ENCODE data around the gene CYTH4. TPM values are rescaled to one million over a fixed set of nuclear protein-coding genes. Genes with fewer than 3 reads are reported as not detected.
"Not testable (repeated sequence)": the region's sequence is repeated elsewhere in the genome, so short reads cannot be mapped to it uniquely, and the experiment has no call there.

The CYTH4 gene
- total RNA-seq, 2 donors from 2014 or later = 50.8 to 78.0 TPM

DNA sequence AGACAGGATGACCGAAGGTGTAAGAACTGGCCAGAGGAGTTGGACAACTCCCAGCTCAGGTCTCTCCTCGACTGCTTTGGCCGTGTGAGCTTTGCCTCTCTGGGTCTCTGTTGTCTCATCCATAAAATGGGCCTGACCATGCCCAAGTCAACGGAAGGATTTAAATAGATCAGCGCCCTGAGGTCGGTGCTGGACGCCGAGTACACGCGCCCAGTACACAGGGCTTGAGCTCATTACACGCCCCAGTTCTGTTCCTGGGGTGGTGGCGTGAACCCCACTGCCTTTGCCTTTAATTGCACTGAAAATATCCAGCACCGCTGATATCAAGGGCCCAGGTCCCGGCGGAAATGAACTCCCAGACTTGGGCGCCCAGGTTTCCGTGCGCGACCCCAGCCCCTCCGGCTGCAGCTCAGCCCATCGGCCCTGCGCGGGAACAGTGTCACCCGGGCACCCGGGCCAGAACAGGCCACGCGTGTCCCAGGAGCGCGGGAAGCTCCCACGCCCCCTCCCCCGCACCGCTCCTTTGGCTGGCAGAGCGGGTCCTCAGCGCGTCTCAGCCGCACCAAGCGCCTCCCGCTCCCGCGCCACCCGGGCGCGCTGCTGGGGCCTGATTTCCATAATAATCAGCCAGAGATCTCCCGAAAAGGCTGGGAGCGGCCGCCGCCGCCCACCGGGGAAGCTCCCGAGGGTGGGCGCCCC, 42.2 kb downstream of the CYTH4 start:
- Histone ChIP-seq H3K27me3 (replicated peaks; ENCODE audit: insufficient read depth) (peaks cover 5% of the 10 kb centered on the region), H3K9me3 (no peaks in the 10 kb centered on the region), H3K36me3 (no peaks in the 10 kb centered on the region), H3K4me1 (ENCODE audit: control insufficient read depth in 1 of 2, low read depth in 2 of 2) (no peaks in the 10 kb centered on the region), H3K27ac (no peak overlapping the region), H3K4me3 (no peak overlapping the region)
- no peak for TF ChIP-seq CTCF (IDR thresholded peaks at IDR 0.05)
- DNase-seq (ENCODE audit: low spot score) (no peak), ATAC-seq (ENCODE audit: insufficient number of reproducible peaks, low FRiP score, low read depth) (no peak)

- ATAC-seq (ENCODE audit: insufficient number of reproducible peaks, low FRiP score, low read depth) (no peak), DNase-seq (ENCODE audit: low spot score) (no peak)
- Histone ChIP-seq H3K4me1 (ENCODE audit: control insufficient read depth in 1 of 2, low read depth in 2 of 2) (no peaks in the 10 kb centered on the region), H3K9me3 (no peaks in the 10 kb centered on the region), H3K4me3 (no peak overlapping the region), H3K27ac (no peak overlapping the region), H3K27me3 (replicated peaks; ENCODE audit: insufficient read depth) (peaks cover 5% of the 10 kb centered on the region), H3K36me3 (no peaks in the 10 kb centered on the region)
- no peak for TF ChIP-seq CTCF (IDR thresholded peaks at IDR 0.05)
Observed at GRCh38 chr22:37325039-37325395, 42.7 kb downstream of the CYTH4 start.

DNA sequence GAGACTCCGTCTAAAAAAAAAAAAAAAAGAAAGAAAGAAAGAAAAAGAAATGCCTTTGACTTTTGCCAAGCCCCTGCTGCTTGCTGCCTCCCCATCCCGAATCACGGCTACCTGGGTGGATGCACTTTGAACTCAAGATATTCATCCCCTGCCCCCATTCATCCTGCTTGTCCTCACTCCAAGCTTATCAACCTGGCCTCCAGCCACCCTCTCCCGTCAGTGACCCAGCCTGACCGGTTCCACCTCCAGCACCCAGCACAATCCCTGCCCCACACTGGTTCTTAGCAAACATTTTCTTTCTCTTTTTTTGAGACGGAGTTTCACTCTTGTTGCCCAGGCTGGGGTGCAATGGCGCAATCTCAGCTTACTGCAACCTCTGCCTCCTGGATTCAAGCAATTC, 44.4 kb downstream of the CYTH4 start:
- TF ChIP-seq CTCF (IDR thresholded peaks at IDR 0.05) = no peak
- Histone ChIP-seq H3K27ac (no peak overlapping the region), H3K4me1 (ENCODE audit: control insufficient read depth in 1 of 2, low read depth in 2 of 2) (no peaks in the 10 kb centered on the region), H3K27me3 (replicated peaks; ENCODE audit: insufficient read depth) (peaks cover 5% of the 10 kb centered on the region), H3K9me3 (no peaks in the 10 kb centered on the region), H3K4me3 (no peak overlapping the region), H3K36me3 (no peaks in the 10 kb centered on the region)
- DNase-seq (ENCODE audit: low spot score) (no peak), ATAC-seq (ENCODE audit: insufficient number of reproducible peaks, low FRiP score, low read depth) (no peak)

DNA sequence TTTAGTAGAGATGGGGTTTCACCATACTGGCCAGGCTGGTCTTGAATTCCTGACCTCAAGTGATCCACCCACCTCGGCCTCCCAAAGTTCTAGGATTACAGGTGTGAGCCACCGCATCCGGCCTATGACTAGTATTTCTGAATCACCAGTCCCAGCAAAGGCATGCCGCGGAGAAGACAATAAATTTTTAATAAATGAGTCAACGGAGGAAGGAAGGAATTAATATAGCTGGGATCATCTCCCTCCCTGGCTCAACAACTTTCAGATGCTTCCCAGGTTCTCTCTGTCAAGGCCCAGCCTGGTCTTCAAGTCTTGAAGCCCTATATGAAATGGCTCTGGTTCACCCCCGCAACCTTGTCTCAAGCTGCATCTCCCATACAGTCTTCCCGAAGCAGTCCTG, 45.7 kb downstream of the CYTH4 start:
- ATAC-seq (ENCODE audit: insufficient number of reproducible peaks, low FRiP score, low read depth) (no peak), DNase-seq (ENCODE audit: low spot score) (no peak)
- no peak for TF ChIP-seq CTCF (IDR thresholded peaks at IDR 0.05)
- Histone ChIP-seq H3K27me3 (replicated peaks; ENCODE audit: insufficient read depth) (peaks cover 5% of the 10 kb centered on the region), H3K9me3 (no peaks in the 10 kb centered on the region), H3K27ac (no peak overlapping the region), H3K36me3 (no peaks in the 10 kb centered on the region), H3K4me1 (ENCODE audit: control insufficient read depth in 1 of 2, low read depth in 2 of 2) (no peaks in the 10 kb centered on the region), H3K4me3 (no peak overlapping the region)

- H3K27ac ChIP-seq; H3K4me1 ChIP-seq (ENCODE audit: control insufficient read depth in 1 of 2, low read depth in 2 of 2); ATAC-seq (ENCODE audit: insufficient number of reproducible peaks, low FRiP score, low read depth); H3K4me3 ChIP-seq; H3K36me3 ChIP-seq; H3K27me3 ChIP-seq (replicated peaks; ENCODE audit: insufficient read depth); DNase-seq (ENCODE audit: low spot score); H3K9me3 ChIP-seq: not testable (repeated sequence)
Observed at GRCh38 chr22:37328538-37329237, 46.4 kb downstream of the CYTH4 start.

All from thoracic aorta (tissue), 2 donors.